Measurements from ENCODE around the gene EN2.

The EN2 gene

GRCh38 chr7:155486783-155487508 lies 29.0 kb downstream of the EN2 start:
- no peak for DNase-seq (ENCODE audit: low read depth)

DNA sequence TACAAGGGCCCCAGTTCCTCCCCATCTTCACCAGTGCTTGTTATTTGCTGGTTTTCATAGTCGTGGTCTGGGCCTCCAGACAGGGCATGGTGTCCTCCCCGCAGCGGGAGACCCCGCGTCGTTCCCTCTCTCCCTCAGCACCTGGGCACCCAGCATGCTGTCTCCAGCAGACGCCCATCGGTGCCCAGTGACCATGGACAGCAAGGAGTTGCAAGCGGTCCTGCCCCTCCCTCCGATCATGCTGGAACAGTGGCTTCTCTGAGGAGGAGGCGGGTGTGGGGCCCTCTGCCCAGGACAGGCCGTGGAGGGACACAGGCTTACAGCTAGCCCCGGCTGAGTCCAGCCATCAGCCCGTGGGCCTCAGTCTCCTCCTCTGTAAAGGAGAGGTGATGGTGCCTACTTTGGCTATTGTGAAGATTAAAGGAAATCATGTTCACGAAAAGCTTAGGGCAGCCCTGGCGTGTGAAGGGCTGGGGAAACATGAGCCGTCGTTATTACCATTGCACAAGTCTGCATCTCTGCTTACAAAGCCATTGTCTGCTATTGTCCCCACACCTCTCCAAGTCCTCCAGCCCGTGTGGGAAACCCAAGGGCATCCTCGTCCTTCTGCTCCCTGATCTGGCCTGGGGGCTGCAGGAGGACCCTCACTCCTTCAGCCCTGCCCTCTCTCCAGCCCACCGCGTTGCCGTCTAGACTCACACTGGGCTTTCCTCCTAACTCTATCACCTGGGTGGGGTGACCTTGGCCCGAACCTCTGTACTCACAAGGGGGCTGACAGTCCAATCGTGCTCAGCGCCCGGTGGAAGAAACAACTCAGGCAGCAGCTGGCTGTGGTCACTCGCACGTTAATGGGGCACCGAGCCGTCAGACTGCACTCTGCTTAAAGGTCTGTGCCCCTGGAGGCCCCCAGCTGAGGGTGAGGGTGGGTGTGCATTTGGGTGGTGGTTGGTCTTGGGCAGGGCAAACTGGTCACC lies 29.9 kb downstream of the EN2 start:
- no peak for DNase-seq (ENCODE audit: low read depth)

GRCh38 chr7:155488483-155489127 lies 30.7 kb downstream of the EN2 start:
- no peak for DNase-seq (ENCODE audit: low read depth)

GRCh38 chr7:155489158-155489840 lies 31.4 kb downstream of the EN2 start:
- DNase-seq (ENCODE audit: low read depth), result no peak

DNA sequence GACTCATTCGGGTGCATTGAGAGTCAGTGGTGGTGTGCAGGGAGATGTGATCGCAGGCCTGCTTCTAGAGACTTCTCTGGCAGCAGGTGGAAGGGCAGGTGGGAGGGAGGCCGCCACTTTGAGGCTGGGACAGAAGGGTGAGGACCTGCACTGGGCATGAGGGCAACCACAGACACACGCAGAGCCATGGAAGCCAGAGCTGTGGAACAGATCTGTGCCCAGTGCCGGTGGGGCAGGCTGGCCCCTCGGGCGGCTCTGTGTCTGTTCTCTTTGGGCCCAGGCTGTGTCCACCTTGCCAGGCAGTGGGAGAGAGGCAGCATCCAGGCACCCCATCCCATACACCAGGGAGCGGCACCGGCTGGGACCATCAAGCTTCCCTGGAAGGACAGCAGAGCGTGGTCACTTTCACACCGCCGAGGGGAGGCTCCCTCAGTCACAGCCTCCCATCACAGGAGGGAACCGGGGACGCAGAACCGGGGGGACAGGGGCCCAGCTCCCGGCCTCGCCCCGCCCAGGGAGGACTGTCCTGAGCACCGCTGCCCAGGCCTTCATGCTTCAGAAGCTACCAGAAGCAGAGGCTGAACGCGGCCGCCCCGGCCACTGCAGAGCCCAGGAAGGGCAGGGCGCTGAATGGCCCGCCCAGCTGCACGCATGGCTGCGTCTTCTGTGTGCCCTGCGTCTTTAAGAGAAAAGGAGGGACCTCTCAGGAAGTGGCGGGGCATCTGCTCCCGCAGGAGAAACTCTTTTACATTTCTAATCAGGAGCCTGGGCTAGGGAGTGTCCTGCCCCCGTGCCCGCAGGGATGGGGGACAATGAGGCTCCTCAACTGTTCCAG lies 32.1 kb downstream of the EN2 start:
- no peak for DNase-seq (ENCODE audit: low read depth)

- DNase-seq (ENCODE audit: low read depth), result no peak
Observed at GRCh38 chr7:155490697-155491628, 33.0 kb downstream of the EN2 start.

- no peak for DNase-seq (ENCODE audit: low read depth)
Observed at GRCh38 chr7:155491812-155492211, 33.9 kb downstream of the EN2 start.

- no peak for DNase-seq (ENCODE audit: low read depth)
Observed at GRCh38 chr7:155493744-155494538, 36.0 kb downstream of the EN2 start.

DNA sequence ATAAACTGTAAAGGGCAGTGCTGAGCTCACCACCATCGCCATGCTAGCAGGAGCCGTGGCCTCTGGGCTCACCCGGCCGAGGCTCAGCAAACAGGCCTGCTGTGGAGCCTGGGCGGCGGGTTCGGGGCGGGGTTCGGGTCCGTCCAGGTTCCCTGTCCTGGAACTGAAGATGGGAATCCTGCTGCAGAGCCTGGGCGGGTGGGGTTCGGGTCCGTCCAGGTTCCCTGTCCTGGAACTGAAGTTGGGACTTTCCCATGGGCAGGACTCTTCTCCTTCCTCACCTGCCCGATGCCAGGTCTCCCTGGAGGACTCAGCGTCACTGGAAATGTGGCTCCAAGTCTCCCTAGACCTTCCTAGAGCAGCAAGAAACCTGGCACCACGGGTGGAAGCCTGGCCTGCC lies 36.6 kb downstream of the EN2 start:
- DNase-seq (ENCODE audit: low read depth), result no peak

- DNase-seq (ENCODE audit: low read depth), result no peak
Observed at GRCh38 chr7:155495440-155496248, 37.7 kb downstream of the EN2 start.

- no peak for DNase-seq (ENCODE audit: low read depth)
Observed at GRCh38 chr7:155496267-155497005, 38.5 kb downstream of the EN2 start.

DNA sequence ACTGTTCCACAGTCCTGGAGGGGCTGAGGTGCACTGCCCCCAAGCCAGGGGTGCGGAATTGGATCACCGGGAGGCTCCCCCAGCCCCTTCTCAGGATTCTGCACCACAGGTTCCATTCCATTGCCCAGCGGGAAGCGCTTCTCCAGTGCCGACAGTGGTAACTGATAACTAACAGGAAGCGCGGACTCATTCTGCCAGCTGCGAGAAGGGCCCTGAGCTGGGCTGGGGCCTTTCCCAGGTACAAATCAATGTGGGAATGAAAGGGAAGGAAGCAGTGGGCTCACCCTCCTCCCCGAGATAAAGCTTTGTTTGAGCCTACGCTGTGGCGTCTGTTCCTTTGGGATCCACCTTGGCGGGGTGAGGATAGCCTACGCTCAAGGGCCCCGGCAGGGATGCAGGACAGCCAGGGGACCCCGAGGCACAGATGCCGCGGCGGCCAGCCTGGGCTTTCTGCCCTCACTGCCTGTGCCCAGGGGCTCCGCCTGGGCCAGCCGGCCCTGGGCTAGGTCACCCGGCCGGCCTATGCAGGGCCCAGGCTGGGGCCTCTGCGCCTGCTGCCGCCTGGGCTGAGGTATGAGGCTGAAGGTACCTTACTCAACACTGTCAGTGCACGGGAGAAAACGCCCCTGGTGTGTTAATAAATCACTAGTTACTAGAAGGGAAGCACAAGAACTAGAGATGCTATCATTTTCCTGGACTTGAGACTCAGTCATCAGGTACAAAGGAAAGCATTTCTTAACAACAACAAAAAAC lies 39.4 kb downstream of the EN2 start:
- DNase-seq (ENCODE audit: low read depth), result no peak

GRCh38 chr7:155505422-155505793 lies 47.5 kb downstream of the EN2 start:
- DNase-seq (ENCODE audit: low read depth), result no peak

DNA sequence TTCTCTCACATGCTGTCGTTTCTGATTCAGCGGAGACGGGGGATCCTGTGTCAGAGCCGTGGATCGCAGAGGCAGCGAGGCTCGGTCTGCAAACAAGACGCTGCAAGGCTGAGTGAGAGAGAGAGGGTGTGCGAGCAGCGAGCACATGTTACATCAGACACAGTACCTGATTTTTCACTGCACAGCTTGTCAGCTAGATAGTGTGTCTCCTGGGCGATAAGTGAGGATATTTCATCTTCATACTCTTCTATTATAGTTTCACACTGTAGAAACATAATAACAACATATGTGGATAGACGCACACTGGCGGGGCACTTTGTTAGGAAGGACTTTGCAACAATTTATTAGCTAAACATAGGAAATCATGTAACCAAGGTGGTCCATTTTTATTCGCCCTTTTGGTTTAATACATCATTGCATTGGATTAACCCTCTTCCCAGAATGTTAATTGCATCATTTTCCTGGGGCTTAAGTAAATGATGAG lies 49.0 kb downstream of the EN2 start:
- no peak for DNase-seq (ENCODE audit: low read depth)

- DNase-seq (ENCODE audit: low read depth), result no peak
Observed at GRCh38 chr7:155507576-155507975, 49.6 kb downstream of the EN2 start.
